ENCODE measurements around the gene FKBP10.
A peak's percentile ranks its signal among the peaks of the same experiment; 100 is the strongest.

The FKBP10 gene

GRCh38 chr17:41811549-41812380 lies 1.0 kb upstream of the FKBP10 start, which contains the start of gene P3H4:
P3H4 (minus strand) TSS chr17:41811949; CDS start chr17:41811915, 34 bp downstream.
- no peaks in the 10 kb centered on the region for H3K9me3 ChIP-seq (ENCODE audit: severe bottlenecking)
- peaks cover 36% of the 10 kb centered on the region for H3K36me3 ChIP-seq
- peak; percentile 91 for DNase-seq
- H3K27ac ChIP-seq = peak within 1 kb of the TSS; percentile 96
- peak within 1 kb of the TSS; percentile 77 for H3K4me3 ChIP-seq (ENCODE audit: low read depth, low read length)
- peak; percentile 98 for TF ChIP-seq CTCF (IDR thresholded peaks at IDR 0.05; ENCODE audit: low read depth, low read length)
- H3K27me3 ChIP-seq (ENCODE audit: insufficient read depth, low read depth, severe bottlenecking) = no peaks in the 10 kb centered on the region

GRCh38 chr17:41813152-41813680 lies 412 bp downstream of the FKBP10 start:
- no peak for DNase-seq
- no peaks in the 10 kb centered on the region for H3K27me3 ChIP-seq (ENCODE audit: insufficient read depth, low read depth, severe bottlenecking)
- no peaks in the 10 kb centered on the region for H3K9me3 ChIP-seq (ENCODE audit: severe bottlenecking)
- H3K4me3 ChIP-seq (ENCODE audit: low read depth, low read length) = peak overlapping the region; percentile 77
- H3K36me3 ChIP-seq = peaks cover 32% of the 10 kb centered on the region
- H3K27ac ChIP-seq = peak overlapping the region; percentile 96
- no peak for TF ChIP-seq CTCF (IDR thresholded peaks at IDR 0.05; ENCODE audit: low read depth, low read length)

- no peak for DNase-seq
- peaks cover 31% of the 10 kb centered on the region for H3K36me3 ChIP-seq
- H3K27me3 ChIP-seq (ENCODE audit: insufficient read depth, low read depth, severe bottlenecking) = no peaks in the 10 kb centered on the region
- peak overlapping the region; percentile 96 for H3K27ac ChIP-seq
- no peak for TF ChIP-seq CTCF (IDR thresholded peaks at IDR 0.05; ENCODE audit: low read depth, low read length)
- H3K4me3 ChIP-seq (ENCODE audit: low read depth, low read length) = peak overlapping the region; percentile 77
- H3K9me3 ChIP-seq (ENCODE audit: severe bottlenecking) = no peaks in the 10 kb centered on the region
Measured at GRCh38 chr17:41813699-41814124, 908 bp downstream of the FKBP10 start.

- H3K36me3 ChIP-seq = peaks cover 30% of the 10 kb centered on the region
- peak overlapping the region; percentile 96; the same call in 1 of the 2 replicates for H3K27ac ChIP-seq
- H3K27me3 ChIP-seq (ENCODE audit: insufficient read depth, low read depth, severe bottlenecking) = no peaks in the 10 kb centered on the region
- DNase-seq = no peak
- no peak for TF ChIP-seq CTCF (IDR thresholded peaks at IDR 0.05; ENCODE audit: low read depth, low read length)
- no peaks in the 10 kb centered on the region for H3K9me3 ChIP-seq (ENCODE audit: severe bottlenecking)
- peak overlapping the region; percentile 77; the same call in 1 of the 2 replicates for H3K4me3 ChIP-seq (ENCODE audit: low read depth, low read length)
Measured at GRCh38 chr17:41814195-41814594, 1.4 kb downstream of the FKBP10 start.

GRCh38 chr17:41816637-41817320 lies 4.0 kb downstream of the FKBP10 start:
- Histone ChIP-seq H3K36me3 (peaks cover 42% of the 10 kb centered on the region), H3K4me3 (ENCODE audit: low read depth, low read length) (no peak overlapping the region), H3K9me3 (ENCODE audit: severe bottlenecking) (no peaks in the 10 kb centered on the region), H3K27me3 (ENCODE audit: insufficient read depth, low read depth, severe bottlenecking) (no peaks in the 10 kb centered on the region), H3K27ac (no peak overlapping the region)
- TF ChIP-seq CTCF (IDR thresholded peaks at IDR 0.05; ENCODE audit: low read depth, low read length) = no peak
- DNase-seq = no peak
